Measurements from ENCODE around the gene KRT76. TPM values are rescaled to one million over a fixed set of nuclear protein-coding genes. Genes with fewer than 3 reads are reported as not detected.
"Not testable (repeated sequence)": the region's sequence is repeated elsewhere in the genome, so short reads cannot be mapped to it uniquely, and the experiment has no call there.

Gene KRT76
- polyA plus RNA-seq, 1 donor, result not detected

DNA sequence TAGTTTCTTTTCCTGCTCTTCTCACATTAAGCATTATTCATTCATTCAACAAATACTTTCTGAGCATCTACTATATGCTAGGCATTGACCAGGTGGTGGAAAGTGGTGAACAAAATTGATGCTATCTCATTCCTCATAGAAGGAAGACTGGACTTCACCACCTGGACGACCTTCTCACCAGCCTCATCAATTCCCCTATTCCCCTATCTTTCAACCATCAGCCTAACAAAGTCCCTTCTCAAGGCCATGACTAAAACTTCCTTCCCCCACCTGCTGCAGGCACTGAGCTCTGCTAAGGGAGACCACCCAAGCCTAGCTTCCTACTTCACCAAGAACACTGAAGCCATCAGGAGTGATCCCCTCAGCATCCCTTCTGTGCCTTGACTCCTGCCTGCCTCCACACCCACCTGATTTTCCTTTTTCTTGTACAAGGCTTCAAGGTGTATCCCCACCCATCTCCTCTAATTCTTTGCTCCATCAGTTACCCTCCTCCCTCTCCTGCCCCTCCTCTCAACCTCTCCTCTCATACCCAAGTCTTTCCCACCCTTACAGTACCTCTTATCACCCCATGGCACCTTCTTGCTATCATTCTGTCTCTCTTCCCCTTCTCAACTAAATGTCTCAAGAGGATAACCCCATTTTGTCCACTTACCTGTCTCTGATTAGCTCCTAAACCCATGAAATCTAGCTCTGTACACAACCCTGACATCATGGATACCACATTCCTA lies 19.5 kb downstream of the KRT76 start:
- Histone ChIP-seq H3K27me3 (ENCODE audit: control insufficient read depth, insufficient read depth, low read length) (peaks cover 3% of the 10 kb centered on the region), H3K27ac (ENCODE audit: low read length) (no peak overlapping the region), H3K36me3 (ENCODE audit: control insufficient read depth, insufficient read depth, low read length) (no peaks in the 10 kb centered on the region), H3K4me3 (ENCODE audit: low read length) (no peak overlapping the region), H3K9me3 (ENCODE audit: control insufficient read depth, low read depth, low read length) (peaks cover 8% of the 10 kb centered on the region), H3K4me1 (ENCODE audit: control insufficient read depth, insufficient read depth, low read length) (no peaks in the 10 kb centered on the region)
- no CpG with 5 or more reads among the region's 1 CpG for WGBS (ENCODE audit: insufficient coverage, low lambda C conversion rate)
- no peak for DNase-seq

GRCh38 chr12:52756281-52756960 lies 20.7 kb downstream of the KRT76 start:
- Histone ChIP-seq H3K4me3 (ENCODE audit: low read length) (no peak overlapping the region), H3K36me3 (ENCODE audit: control insufficient read depth, insufficient read depth, low read length) (no peaks in the 10 kb centered on the region), H3K4me1 (ENCODE audit: control insufficient read depth, insufficient read depth, low read length) (no peaks in the 10 kb centered on the region), H3K27me3 (ENCODE audit: control insufficient read depth, insufficient read depth, low read length) (peaks cover 3% of the 10 kb centered on the region), H3K27ac (ENCODE audit: low read length) (no peak overlapping the region), H3K9me3 (ENCODE audit: control insufficient read depth, low read depth, low read length) (peaks cover 8% of the 10 kb centered on the region)
- 85% methylated on average over 2 of the region's 8 CpGs for WGBS (ENCODE audit: insufficient coverage, low lambda C conversion rate)
- no peak for DNase-seq

DNA sequence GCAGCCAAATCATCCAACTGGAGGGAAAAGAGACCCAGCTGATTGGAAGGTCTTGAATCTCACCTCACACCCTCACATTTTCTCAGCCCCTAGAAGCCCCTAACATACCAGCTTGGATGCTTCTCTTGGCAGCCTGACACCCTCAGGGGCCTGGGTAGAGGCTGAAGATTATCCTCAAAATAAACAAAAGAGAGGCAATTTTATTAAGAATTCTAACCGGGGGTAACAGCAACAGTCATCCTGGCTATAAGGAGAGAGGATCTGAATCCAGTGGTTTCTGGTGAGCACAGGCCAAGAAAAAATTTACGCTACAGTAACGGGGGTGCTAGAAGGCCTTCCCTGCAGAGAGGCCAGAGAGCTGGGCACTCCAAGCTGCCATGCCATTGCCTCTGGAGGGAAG lies 21.6 kb downstream of the KRT76 start:
- no peak for DNase-seq
- peaks cover 5% of the 10 kb centered on the region for H3K9me3 ChIP-seq (ENCODE audit: control insufficient read depth, low read depth, low read length)
- no peaks in the 10 kb centered on the region for H3K36me3 ChIP-seq (ENCODE audit: control insufficient read depth, insufficient read depth, low read length)
- H3K4me1 ChIP-seq (ENCODE audit: control insufficient read depth, insufficient read depth, low read length), result no peaks in the 10 kb centered on the region
- 67% methylated on average over 1 of the region's 3 CpGs for WGBS (ENCODE audit: insufficient coverage, low lambda C conversion rate)
- no peak overlapping the region for H3K4me3 ChIP-seq (ENCODE audit: low read length)
- peaks cover 3% of the 10 kb centered on the region for H3K27me3 ChIP-seq (ENCODE audit: control insufficient read depth, insufficient read depth, low read length)
- H3K27ac ChIP-seq (ENCODE audit: low read length), result no peak overlapping the region

- no peaks in the 10 kb centered on the region for H3K36me3 ChIP-seq (ENCODE audit: control insufficient read depth, insufficient read depth, low read length)
- H3K9me3 ChIP-seq (ENCODE audit: control insufficient read depth, low read depth, low read length), result no peaks in the 10 kb centered on the region
- no peak overlapping the region for H3K27ac ChIP-seq (ENCODE audit: low read length)
- no peaks in the 10 kb centered on the region for H3K4me1 ChIP-seq (ENCODE audit: control insufficient read depth, insufficient read depth, low read length)
- H3K4me3 ChIP-seq (ENCODE audit: low read length), result no peak overlapping the region
- no peak for DNase-seq
- peaks cover 3% of the 10 kb centered on the region for H3K27me3 ChIP-seq (ENCODE audit: control insufficient read depth, insufficient read depth, low read length)
Measured at GRCh38 chr12:52754135-52754534, 23.0 kb downstream of the KRT76 start.

DNA sequence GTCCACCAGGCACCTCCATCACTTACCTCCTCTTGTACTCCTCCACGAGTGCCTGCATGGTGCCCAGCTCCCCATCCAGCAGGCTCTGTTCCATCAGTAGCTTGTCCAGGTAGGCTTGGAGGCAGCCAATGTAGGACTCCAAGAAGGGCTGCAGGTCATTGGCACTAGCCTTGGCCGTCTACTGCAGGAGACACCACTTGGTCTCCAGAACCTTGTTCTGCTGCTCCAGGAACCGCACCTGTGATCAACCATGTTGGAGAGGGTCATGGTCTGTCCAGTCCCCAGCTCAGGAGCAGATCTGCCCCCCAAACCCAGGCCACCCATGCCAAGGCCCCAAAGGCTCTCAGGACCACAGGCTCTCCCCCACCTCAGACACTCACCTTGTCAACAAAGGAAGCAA lies 23.9 kb downstream of the KRT76 start:
- no peak overlapping the region for H3K27ac ChIP-seq (ENCODE audit: low read length)
- no peaks in the 10 kb centered on the region for H3K4me1 ChIP-seq (ENCODE audit: control insufficient read depth, insufficient read depth, low read length)
- H3K36me3 ChIP-seq (ENCODE audit: control insufficient read depth, insufficient read depth, low read length), result no peaks in the 10 kb centered on the region
- peaks cover 3% of the 10 kb centered on the region for H3K27me3 ChIP-seq (ENCODE audit: control insufficient read depth, insufficient read depth, low read length)
- no peak overlapping the region for H3K4me3 ChIP-seq (ENCODE audit: low read length)
- no peaks in the 10 kb centered on the region for H3K9me3 ChIP-seq (ENCODE audit: control insufficient read depth, low read depth, low read length)
- no peak for DNase-seq
- no CpG with 5 or more reads among the region's 3 CpGs for WGBS (ENCODE audit: insufficient coverage, low lambda C conversion rate)

GRCh38 chr12:52752516-52752915 lies 24.6 kb downstream of the KRT76 start:
- Histone ChIP-seq H3K36me3 (ENCODE audit: control insufficient read depth, insufficient read depth, low read length) (no peaks in the 10 kb centered on the region), H3K9me3 (ENCODE audit: control insufficient read depth, low read depth, low read length) (no peaks in the 10 kb centered on the region), H3K27me3 (ENCODE audit: control insufficient read depth, insufficient read depth, low read length) (peaks cover 3% of the 10 kb centered on the region), H3K4me3 (ENCODE audit: low read length) (no peak overlapping the region), H3K4me1 (ENCODE audit: control insufficient read depth, insufficient read depth, low read length) (no peaks in the 10 kb centered on the region), H3K27ac (ENCODE audit: low read length) (no peak overlapping the region)
- DNase-seq, result no peak
- WGBS (ENCODE audit: insufficient coverage, low lambda C conversion rate), result no CpG with 5 or more reads among the region's 2 CpGs

DNA sequence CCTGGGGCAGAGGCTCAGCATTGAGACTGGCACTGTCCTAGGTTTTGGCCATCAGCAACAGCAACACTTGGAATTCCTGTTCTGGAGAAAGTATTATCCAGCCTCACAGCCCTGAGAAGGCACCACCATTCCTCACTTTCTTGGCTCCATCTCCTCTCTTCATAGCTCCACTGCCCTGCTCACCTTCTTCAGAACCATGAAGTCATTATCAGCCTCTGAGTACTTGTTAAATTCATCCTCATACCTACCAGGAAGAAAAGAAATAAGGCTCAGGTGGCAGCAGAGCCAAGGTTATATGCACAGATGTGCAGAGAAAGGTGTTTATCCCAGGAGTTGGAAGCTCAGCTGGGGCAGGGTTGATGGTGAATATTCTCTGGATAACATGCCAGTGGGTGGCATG lies 25.4 kb downstream of the KRT76 start:
- no peak for DNase-seq
- Histone ChIP-seq H3K36me3 (ENCODE audit: control insufficient read depth, insufficient read depth, low read length) (no peaks in the 10 kb centered on the region), H3K9me3 (ENCODE audit: control insufficient read depth, low read depth, low read length) (no peaks in the 10 kb centered on the region), H3K27me3 (ENCODE audit: control insufficient read depth, insufficient read depth, low read length) (peaks cover 3% of the 10 kb centered on the region), H3K4me1 (ENCODE audit: control insufficient read depth, insufficient read depth, low read length) (no peaks in the 10 kb centered on the region), H3K27ac (ENCODE audit: low read length) (no peak overlapping the region), H3K4me3 (ENCODE audit: low read length) (no peak overlapping the region)

- 14% methylated on average over 2 of the region's 3 CpGs for WGBS (ENCODE audit: insufficient coverage, low lambda C conversion rate)
- not testable (repeated sequence) for H3K36me3 ChIP-seq (ENCODE audit: control insufficient read depth, insufficient read depth, low read length); H3K4me1 ChIP-seq (ENCODE audit: control insufficient read depth, insufficient read depth, low read length); H3K27ac ChIP-seq (ENCODE audit: low read length); H3K4me3 ChIP-seq (ENCODE audit: low read length); H3K27me3 ChIP-seq (ENCODE audit: control insufficient read depth, insufficient read depth, low read length); DNase-seq; H3K9me3 ChIP-seq (ENCODE audit: control insufficient read depth, low read depth, low read length)
Measured at GRCh38 chr12:52750532-52750931, 26.6 kb downstream of the KRT76 start.

DNA sequence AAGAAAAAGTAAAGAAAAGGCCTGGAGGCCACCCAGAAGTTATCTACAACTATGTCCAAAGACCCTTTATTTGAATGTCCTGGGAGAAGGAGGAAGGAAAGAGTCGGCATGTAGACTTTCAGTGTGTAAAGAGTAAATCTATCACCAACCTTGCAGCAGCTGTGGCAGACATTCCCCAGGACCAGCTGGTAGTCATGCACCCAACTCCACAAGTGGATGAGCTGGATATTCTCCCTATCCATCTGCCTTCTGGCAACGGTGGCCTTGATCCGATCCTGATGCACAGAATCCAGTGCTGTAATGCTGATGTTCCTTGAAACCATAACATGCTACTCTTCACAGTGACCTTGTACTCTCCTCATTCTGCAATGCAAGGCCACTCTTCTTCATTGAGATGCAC lies 27.3 kb downstream of the KRT76 start:
- Histone ChIP-seq H3K4me1 (ENCODE audit: control insufficient read depth, insufficient read depth, low read length) (no peaks in the 10 kb centered on the region), H3K4me3 (ENCODE audit: low read length) (no peak overlapping the region), H3K9me3 (ENCODE audit: control insufficient read depth, low read depth, low read length) (no peaks in the 10 kb centered on the region), H3K27ac (ENCODE audit: low read length) (no peak overlapping the region), H3K36me3 (ENCODE audit: control insufficient read depth, insufficient read depth, low read length) (no peaks in the 10 kb centered on the region), H3K27me3 (ENCODE audit: control insufficient read depth, insufficient read depth, low read length) (peaks cover under 1% of the 10 kb centered on the region)
- no peak for DNase-seq
- no CpG with 5 or more reads among the region's 3 CpGs for WGBS (ENCODE audit: insufficient coverage, low lambda C conversion rate)

DNA sequence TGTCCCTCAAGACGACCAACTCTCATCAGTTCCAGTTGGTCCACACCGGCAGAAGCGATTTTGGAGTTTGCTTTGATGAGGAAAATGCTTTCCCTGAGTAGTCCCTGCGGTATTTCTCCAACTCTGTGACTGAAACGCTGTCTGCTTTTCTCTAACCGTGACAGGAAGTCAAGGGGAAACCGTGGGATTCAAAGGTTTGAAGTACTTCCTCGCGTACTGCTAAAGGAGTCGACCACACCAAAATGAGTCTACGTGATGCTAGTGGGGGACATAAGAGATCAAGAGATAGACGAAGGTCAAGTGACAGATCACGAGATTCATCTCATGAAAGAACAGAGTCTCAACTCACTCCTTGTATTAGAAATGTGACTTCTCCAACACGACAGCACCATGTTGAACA lies 28.6 kb downstream of the KRT76 start:
- WGBS (ENCODE audit: insufficient coverage, low lambda C conversion rate), result 90% methylated on average over 2 of the region's 14 CpGs
- no peaks in the 10 kb centered on the region for H3K36me3 ChIP-seq (ENCODE audit: control insufficient read depth, insufficient read depth, low read length)
- H3K27ac ChIP-seq (ENCODE audit: low read length), result no peak overlapping the region
- no peak for DNase-seq
- H3K4me1 ChIP-seq (ENCODE audit: control insufficient read depth, insufficient read depth, low read length), result no peaks in the 10 kb centered on the region
- no peak overlapping the region for H3K4me3 ChIP-seq (ENCODE audit: low read length)
- no peaks in the 10 kb centered on the region for H3K9me3 ChIP-seq (ENCODE audit: control insufficient read depth, low read depth, low read length)
- peaks cover 4% of the 10 kb centered on the region for H3K27me3 ChIP-seq (ENCODE audit: control insufficient read depth, insufficient read depth, low read length)

- peaks cover 4% of the 10 kb centered on the region for H3K27me3 ChIP-seq (ENCODE audit: control insufficient read depth, insufficient read depth, low read length)
- no CpG with 5 or more reads among the region's 5 CpGs for WGBS (ENCODE audit: insufficient coverage, low lambda C conversion rate)
- no peak for DNase-seq
- no peak overlapping the region for H3K4me3 ChIP-seq (ENCODE audit: low read length)
- H3K9me3 ChIP-seq (ENCODE audit: control insufficient read depth, low read depth, low read length), result no peaks in the 10 kb centered on the region
- no peak overlapping the region for H3K27ac ChIP-seq (ENCODE audit: low read length)
- no peaks in the 10 kb centered on the region for H3K4me1 ChIP-seq (ENCODE audit: control insufficient read depth, insufficient read depth, low read length)
- H3K36me3 ChIP-seq (ENCODE audit: control insufficient read depth, insufficient read depth, low read length), result no peaks in the 10 kb centered on the region
Measured at GRCh38 chr12:52745554-52745953, 31.6 kb downstream of the KRT76 start.
